ENCODE results near the gene PTPRN2.

The PTPRN2 gene

GRCh38 chr7:158329686-158330085, 257.9 kb downstream of the PTPRN2 start:
- no peak for TF ChIP-seq CTCF (IDR thresholded peaks at IDR 0.05; ENCODE audit: borderline replicate concordance, insufficient read depth, low read depth, low read length)

GRCh38 chr7:158329014-158329610, 258.5 kb downstream of the PTPRN2 start:
- H3K4me3 ChIP-seq (ENCODE audit: low read depth, low read length) = no peak overlapping the region
- no peak for TF ChIP-seq CTCF (IDR thresholded peaks at IDR 0.05; ENCODE audit: borderline replicate concordance, insufficient read depth, low read depth, low read length)

More at GRCh38 chr7:158329686-158330085, 257.9 kb downstream of the PTPRN2 start:
- H3K4me3 ChIP-seq (ENCODE audit: low read depth, low read length) = no peak overlapping the region

- no peak overlapping the region for H3K4me3 ChIP-seq (ENCODE audit: low read depth, low read length)
- no peak for TF ChIP-seq CTCF (IDR thresholded peaks at IDR 0.05; ENCODE audit: borderline replicate concordance, insufficient read depth, low read depth, low read length)
Measured at GRCh38 chr7:158328376-158329013, 259.1 kb downstream of the PTPRN2 start.

- TF ChIP-seq CTCF (IDR thresholded peaks at IDR 0.05; ENCODE audit: borderline replicate concordance, insufficient read depth, low read depth, low read length) = no peak
- H3K4me3 ChIP-seq (ENCODE audit: low read depth, low read length) = no peak overlapping the region
Measured at GRCh38 chr7:158327571-158328180, 259.9 kb downstream of the PTPRN2 start.

- H3K4me3 ChIP-seq (ENCODE audit: low read depth, low read length) = no peak overlapping the region
- no peak for TF ChIP-seq CTCF (IDR thresholded peaks at IDR 0.05; ENCODE audit: borderline replicate concordance, insufficient read depth, low read depth, low read length)
Measured at GRCh38 chr7:158327012-158327411, 260.6 kb downstream of the PTPRN2 start.

GRCh38 chr7:158325530-158326381, 261.9 kb downstream of the PTPRN2 start:
- no peak for TF ChIP-seq CTCF (IDR thresholded peaks at IDR 0.05; ENCODE audit: borderline replicate concordance, insufficient read depth, low read depth, low read length)
- H3K4me3 ChIP-seq (ENCODE audit: low read depth, low read length) = no peak overlapping the region
